ENCODE data around the gene SPOP.

Gene SPOP

GRCh38 chr17:49549691-49550678 is 127.9 kb downstream of the SPOP start:
- Histone ChIP-seq H3K9ac (ENCODE audit: low read length) (no peak overlapping the region), H3K9me3 (ENCODE audit: insufficient read depth, low read length) (no peaks in the 10 kb centered on the region), H3K27ac (ENCODE audit: low read depth, low read length) (no peak overlapping the region), H3K4me2 (ENCODE audit: low read depth, low read length, poor library complexity, severe bottlenecking) (no peak overlapping the region), H2AFZ (ENCODE audit: low read depth, low read length, severe bottlenecking) (no peak overlapping the region), H3K79me2 (ENCODE audit: insufficient read depth, low read length) (no peaks in the 10 kb centered on the region), H4K20me1 (ENCODE audit: low read depth, low read length) (no peaks in the 10 kb centered on the region), H3K9me2 (replicated peaks; ENCODE audit: insufficient read depth, low read length) (no peaks in the 10 kb centered on the region), H3K27me3 (ENCODE audit: low read length) (no peaks in the 10 kb centered on the region), H3F3A (ENCODE audit: insufficient read depth) (no peaks in the 10 kb centered on the region), H3K4me3 (ENCODE audit: insufficient read depth, low read length, poor library complexity, severe bottlenecking) (no peak overlapping the region), H3K36me3 (ENCODE audit: low read length) (no peaks in the 10 kb centered on the region)
- TF ChIP-seq EZH2phosphoT487 (conservative IDR thresholded peaks at IDR 0.05; ENCODE audit: low read length) = no peak
- TF ChIP-seq, protein P1, sequence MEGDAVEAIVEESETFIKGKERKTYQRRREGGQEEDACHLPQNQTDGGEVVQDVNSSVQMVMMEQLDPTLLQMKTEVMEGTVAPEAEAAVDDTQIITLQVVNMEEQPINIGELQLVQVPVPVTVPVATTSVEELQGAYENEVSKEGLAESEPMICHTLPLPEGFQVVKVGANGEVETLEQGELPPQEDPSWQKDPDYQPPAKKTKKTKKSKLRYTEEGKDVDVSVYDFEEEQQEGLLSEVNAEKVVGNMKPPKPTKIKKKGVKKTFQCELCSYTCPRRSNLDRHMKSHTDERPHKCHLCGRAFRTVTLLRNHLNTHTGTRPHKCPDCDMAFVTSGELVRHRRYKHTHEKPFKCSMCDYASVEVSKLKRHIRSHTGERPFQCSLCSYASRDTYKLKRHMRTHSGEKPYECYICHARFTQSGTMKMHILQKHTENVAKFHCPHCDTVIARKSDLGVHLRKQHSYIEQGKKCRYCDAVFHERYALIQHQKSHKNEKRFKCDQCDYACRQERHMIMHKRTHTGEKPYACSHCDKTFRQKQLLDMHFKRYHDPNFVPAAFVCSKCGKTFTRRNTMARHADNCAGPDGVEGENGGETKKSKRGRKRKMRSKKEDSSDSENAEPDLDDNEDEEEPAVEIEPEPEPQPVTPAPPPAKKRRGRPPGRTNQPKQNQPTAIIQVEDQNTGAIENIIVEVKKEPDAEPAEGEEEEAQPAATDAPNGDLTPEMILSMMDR (IDR thresholded peaks at IDR 0.05; ENCODE audit: insufficient read depth, low read length, poor library complexity, severe bottlenecking) = no peak

DNA sequence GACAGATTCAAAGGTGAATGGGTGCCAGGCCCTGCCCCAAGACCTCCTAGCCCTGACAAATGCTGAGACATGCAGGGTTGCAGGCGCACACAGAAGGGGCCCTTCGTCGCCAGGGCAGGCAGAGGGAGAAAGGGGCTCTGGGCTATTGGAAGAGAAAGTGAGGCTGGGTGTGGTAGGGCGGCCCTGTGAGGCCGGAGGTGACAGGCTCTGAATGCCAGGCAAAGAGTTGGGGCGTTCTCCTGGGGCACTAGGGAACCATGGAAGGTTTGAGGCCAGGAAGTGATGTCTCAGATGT is 128.6 kb downstream of the SPOP start:
- Histone ChIP-seq H3K9me2 (replicated peaks; ENCODE audit: insufficient read depth, low read length) (no peaks in the 10 kb centered on the region), H3F3A (ENCODE audit: insufficient read depth) (no peaks in the 10 kb centered on the region), H3K36me3 (ENCODE audit: low read length) (no peaks in the 10 kb centered on the region), H3K4me2 (ENCODE audit: low read depth, low read length, poor library complexity, severe bottlenecking) (no peak overlapping the region), H3K9me3 (ENCODE audit: insufficient read depth, low read length) (no peaks in the 10 kb centered on the region), H4K20me1 (ENCODE audit: low read depth, low read length) (no peaks in the 10 kb centered on the region), H2AFZ (ENCODE audit: low read depth, low read length, severe bottlenecking) (no peak overlapping the region), H3K27ac (ENCODE audit: low read depth, low read length) (no peak overlapping the region), H3K9ac (ENCODE audit: low read length) (no peak overlapping the region), H3K4me3 (ENCODE audit: insufficient read depth, low read length, poor library complexity, severe bottlenecking) (no peak overlapping the region), H3K79me2 (ENCODE audit: insufficient read depth, low read length) (no peaks in the 10 kb centered on the region), H3K27me3 (ENCODE audit: low read length) (no peaks in the 10 kb centered on the region)
- TF ChIP-seq, protein P1 (IDR thresholded peaks at IDR 0.05; ENCODE audit: insufficient read depth, low read length, poor library complexity, severe bottlenecking) = no peak
- TF ChIP-seq EZH2phosphoT487 (conservative IDR thresholded peaks at IDR 0.05; ENCODE audit: low read length) = no peak

Measured in SU-DHL-6 (cell line).